ENCODE data around the gene MATCAP1.

Gene MATCAP1

GRCh38 chr16:67190448-67191399 lies 7.0 kb upstream of the MATCAP1 start:
- DNase-seq: no peak

GRCh38 chr16:67190041-67190440 lies 6.3 kb upstream of the MATCAP1 start, which contains the start of gene EXOC3L1:
Gene EXOC3L1 (minus strand): TSS chr16:67190136. CDS start chr16:67189676, 460 bp downstream.
- DNase-seq: no peak

- DNase-seq: no peak
These were observed 5.0 kb upstream of the MATCAP1 start for GRCh38 chr16:67188798-67189197.

- peak; percentile 37 to 80 for DNase-seq
These were observed 4.6 kb upstream of the MATCAP1 start for GRCh38 chr16:67188323-67188722.

DNA sequence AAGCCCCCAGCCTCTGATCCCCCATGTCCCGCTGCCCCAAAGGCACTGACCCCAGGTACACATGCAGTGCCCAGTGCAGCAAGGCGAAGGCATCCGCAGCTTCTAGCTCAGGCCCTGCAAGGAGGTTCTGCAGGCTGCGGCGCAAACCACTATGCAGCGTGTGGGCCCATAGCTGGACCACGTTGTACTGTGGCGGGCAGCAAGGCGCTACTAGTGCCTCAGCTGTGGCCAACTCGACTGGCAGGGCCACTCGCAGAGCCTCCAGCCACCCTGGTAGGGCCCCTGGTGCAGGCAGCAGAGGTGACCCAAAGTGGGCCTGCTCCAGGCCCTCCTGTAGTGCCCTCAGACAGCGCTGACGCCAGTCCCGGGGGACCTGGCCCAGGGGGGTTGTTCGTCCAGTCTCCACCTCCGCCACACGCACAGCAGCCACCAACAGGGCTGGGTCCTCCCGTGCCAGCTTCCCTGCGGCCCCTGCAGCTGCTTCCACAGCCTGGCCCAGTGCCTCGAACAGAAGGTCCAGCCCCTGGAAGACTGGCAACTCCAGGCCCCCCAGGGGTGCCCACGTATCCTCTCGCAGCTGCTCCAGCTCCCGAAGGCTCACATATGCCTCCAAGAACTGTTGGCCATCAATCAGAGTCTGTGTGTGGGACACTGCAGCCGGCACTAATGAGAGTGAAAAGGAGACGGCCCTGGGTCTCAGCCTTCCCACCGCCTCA lies 3.6 kb upstream of the MATCAP1 start:
- no peak for DNase-seq

- no peak for DNase-seq
These were observed 2.8 kb upstream of the MATCAP1 start for GRCh38 chr16:67186550-67186950.

DNA sequence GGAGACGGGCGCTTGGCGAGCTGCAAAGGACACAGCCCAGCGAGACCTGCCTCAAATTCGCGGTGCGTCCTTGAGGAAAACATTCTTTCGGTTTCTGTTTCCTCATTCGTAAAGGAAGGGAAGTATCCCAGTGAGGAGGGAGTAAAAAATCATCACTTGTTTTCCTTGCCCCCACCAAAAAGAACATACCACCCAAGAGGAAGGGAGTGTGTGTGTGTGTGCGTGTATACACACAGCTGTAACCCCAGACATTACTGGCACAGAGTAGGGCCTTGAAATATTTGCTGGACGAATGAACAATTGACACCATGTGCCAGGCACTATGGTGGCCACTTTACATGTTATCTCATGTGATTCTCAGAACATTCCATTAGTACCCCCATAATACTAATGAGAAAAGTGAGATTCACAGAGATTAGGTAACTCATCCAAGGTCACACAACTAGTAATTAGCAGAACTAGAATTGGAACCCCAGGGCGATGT lies 1.9 kb upstream of the MATCAP1 start:
- no peak for DNase-seq

GRCh38 chr16:67184995-67185650 lies 1.4 kb upstream of the MATCAP1 start:
- peak; percentile 82 to 94 for DNase-seq

DNA sequence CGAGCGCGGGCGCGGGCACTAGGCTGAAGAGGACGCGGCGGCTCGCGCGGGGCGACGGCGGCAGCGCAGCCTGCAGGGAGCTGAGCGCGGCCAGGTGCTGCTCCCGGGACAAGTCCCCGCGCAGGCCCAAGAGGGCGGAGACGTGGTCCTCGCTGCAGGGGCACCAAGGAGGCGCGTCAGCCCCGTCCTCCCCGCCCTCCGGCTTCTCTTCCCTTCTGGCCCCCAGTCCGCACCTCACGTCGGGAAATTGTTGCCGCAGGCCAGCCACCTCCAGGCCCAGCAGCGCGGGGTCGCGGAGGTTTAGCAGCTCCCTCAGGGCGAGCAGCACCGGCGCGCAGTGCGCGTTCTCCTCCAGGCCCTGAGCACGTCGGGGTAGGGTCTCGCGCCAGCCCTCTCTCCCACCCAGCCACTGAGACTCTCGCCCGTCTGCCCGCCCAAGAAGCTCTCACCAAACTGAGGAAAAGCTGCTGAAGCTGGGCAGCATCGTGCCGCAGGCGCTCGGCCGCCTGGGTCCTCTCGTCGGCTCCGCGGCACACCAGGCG lies 761 bp upstream of the MATCAP1 start:
- DNase-seq: no peak

GRCh38 chr16:67183284-67183626 lies 508 bp downstream of the MATCAP1 start:
- DNase-seq: no peak

DNA sequence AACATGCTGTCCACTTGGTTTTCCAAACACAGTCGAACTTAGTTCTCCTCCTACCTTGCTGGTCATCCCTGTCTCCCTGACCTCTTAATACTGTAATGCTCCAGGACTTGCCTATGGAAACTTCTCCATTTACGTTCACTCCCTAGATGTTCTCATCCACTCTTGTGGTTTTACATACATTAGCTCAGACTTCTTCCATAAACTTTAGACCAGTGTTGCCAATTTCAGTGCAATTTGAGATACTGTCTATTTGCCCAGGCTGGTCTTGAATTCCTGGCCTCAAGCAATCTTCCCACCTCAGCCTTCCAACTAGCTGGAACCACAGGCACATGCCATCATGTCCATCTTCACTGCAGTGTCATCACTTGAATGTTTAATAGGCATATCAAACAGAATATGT lies 1.5 kb downstream of the MATCAP1 start:
- DNase-seq: no peak

DNA sequence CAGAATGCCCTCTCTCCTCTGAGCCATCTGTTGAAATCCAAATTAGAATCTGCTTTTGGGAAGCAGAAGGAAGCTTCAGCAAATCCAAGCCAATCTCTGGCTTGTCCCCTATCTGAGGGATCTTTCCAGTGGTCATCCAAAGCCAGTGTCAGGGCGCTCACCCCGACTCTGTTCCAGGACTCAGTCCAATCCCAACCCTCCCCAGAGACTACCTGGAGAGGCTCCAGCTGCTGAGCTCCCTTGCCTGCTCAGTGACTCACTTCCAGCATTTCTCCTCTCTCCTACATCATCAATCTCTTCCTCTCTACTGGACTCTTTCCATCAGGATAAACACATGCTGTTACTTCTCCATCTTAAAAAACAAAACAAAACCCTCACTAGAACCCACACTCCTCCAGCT lies 2.4 kb downstream of the MATCAP1 start:
- peak in 1 of 2 donors; percentile 24 for DNase-seq

- no peak for DNase-seq
These were observed 3.6 kb downstream of the MATCAP1 start for GRCh38 chr16:67180166-67180565.

- no peak for DNase-seq
These were observed 4.2 kb downstream of the MATCAP1 start for GRCh38 chr16:67179421-67180080.

DNA sequence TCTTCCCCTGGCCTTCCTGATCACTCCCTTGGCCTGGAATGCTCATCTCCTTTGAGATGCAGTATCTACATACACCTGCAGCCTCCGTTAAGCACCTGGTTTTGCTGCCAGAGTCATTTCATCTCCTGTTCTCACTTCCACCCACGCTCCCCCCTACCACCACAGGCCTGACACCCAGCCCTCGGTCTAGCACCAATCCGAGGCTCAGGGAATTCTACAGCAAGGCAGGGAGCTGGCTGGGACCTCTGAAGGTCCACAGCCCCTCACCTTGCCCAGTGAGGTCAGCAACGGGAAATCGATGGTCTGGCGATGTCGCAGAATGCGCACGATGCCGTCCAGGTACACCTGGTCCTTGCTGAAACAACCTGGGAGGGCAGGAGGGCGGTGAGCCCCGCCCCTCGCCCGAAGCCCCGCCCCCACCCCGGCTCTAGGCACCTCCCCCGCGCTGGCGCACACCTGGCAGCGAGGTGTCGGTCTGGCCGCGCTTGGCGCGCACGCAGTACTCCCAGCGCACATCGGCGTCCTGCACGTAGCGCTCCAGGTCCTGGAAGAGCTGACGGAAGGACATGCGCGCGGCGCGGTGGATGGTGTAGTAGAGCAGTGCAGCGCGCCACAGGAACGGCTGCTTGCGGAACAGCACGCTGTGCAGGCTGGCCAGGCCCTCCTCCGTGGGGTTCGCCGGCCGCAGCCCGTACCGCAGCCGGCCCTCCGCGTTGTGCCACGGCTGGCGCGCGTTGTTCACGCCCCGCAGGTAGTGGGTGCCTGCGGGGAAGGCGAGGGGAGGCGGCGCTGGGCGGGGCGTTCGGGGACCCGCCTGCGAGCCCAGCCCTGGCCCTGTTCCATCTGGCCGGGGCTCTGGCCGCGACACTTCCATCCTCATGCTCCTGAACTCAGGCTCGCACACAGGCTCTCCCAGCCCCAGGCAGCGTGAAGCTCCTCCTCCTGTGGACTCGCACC lies 5.7 kb downstream of the MATCAP1 start:
- peak in 1 of 2 donors; percentile 31 for DNase-seq

- DNase-seq: no peak
These were observed 7.1 kb downstream of the MATCAP1 start for GRCh38 chr16:67176662-67177061.

DNA sequence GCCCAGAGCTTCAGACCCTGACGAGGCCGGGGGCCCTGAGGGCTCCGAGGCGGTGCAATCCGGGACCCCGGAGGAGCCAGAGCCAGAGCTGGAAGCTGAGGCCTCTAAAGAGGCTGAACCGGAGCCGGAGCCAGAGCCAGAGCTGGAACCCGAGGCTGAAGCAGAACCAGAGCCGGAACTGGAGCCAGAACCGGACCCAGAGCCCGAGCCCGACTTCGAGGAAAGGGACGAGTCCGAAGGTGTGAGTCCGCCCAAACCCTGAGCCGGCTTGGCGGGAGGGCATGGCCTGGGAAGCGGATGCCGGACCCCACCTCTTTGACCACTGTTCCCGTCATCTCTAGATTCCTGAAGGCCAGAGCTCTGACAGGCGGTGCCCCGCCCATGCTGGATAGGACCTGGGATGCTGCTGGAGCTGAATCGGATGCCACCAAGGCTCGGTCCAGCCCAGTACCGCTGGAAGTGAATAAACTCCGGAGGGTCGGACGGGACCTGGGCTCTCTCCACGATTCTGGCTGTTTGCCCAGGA lies 9.0 kb downstream of the MATCAP1 start:
- DNase-seq: no peak

DNA sequence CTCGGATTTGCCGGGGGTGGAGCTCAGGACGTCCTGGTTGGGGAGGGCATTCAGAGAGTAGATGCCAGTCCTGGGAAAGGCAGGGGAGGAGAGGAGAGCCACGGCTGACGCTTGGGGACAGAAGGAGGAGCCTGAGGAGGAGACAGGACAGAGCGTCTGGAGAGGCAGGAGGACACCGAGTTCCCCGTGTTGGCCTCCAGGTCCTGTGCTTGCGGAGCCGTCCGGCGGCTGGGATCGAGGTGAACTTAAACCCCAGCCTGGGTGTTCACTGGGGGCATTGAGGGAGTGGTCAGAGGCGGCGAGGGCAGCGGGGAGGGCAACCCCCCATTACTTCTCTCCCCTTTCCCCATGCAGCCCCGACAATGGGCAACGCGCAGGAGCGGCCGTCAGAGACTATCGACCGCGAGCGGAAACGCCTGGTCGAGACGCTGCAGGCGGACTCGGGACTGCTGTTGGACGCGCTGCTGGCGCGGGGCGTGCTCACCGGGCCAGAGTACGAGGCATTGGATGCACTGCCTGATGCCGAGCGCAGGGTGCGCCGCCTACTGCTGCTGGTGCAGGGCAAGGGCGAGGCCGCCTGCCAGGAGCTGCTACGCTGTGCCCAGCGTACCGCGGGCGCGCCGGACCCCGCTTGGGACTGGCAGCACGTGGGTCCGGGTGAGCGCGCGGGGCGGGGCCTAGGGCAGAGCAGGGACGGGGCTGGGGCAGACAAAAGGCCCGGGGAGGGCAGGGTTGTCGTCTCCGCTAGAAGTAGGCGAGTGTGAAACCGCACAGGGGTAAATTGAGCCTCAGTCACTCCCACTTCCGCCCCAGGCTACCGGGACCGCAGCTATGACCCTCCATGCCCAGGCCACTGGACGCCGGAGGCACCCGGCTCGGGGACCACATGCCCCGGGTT lies 9.7 kb downstream of the MATCAP1 start:
- peak in 1 of 2 donors; percentile 49 for DNase-seq

DNA sequence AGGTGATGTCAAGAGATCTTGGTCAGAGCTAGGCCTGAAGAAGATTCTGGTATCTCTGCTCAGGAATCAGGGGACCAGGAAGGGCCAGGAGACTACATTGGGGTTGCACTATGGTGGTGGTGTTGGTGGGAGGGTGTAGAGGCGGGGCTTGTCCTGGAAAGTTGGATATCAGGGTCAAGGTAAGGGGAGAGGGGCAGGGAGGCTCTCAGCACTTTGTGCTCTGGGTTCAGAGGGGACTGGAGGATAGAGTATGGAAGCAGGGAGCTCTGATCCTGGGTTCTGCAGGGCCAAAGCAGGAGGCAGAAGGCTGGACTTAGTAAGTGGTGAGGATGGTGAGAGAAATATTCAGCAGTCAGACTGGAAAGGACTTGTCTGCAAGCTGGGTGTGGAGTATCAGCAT lies 10.4 kb downstream of the MATCAP1 start:
- no peak for DNase-seq
